Vagina (tissue), 2 donors: Measurements from ENCODE around the gene KIAA1755. TPM values are rescaled to one million over a fixed set of nuclear protein-coding genes. Genes with fewer than 3 reads are reported as not detected.

Experiments
- DNase-seq, 2 donors: peaks; one replicate each; pipeline ENCODE4 v3.0.0-alpha.2; 2017; ENCODE audit errors: extremely low spot score in 2 of 2
- H3K27ac ChIP-seq: fragments of 200-600 bp; sonication (generic); one replicate; pipeline ENCODE4 v1.5.1; 2019
- H3K27me3 ChIP-seq: fragments of 200-600 bp; sonication (generic); one replicate; pipeline ENCODE4 v1.5.1; 2019
- H3K36me3 ChIP-seq, 2 donors: fragments of 200-600 bp; sonication (generic); one replicate each; pipeline ENCODE4 v1.5.1; 2017 to 2019
- H3K4me1 ChIP-seq: fragments of 200-600 bp; sonication (generic); one replicate; pipeline ENCODE4 v1.5.1; 2019
- H3K4me3 ChIP-seq, 2 donors: fragments of 200-600 bp; sonication (generic); 1 replicate in 1 of 2; 2 replicates in 1 of 2; pipeline ENCODE4 v1.5.1; 2016 to 2019
- H3K9me3 ChIP-seq: fragments of 200-600 bp; sonication (generic); one replicate; pipeline ENCODE4 v1.5.1; 2019
- POLR2A ChIP-seq, 2 donors: fragments of 450-650 bp; IDR thresholded peaks; one replicate each; pipeline ENCODE4 v1.6.1; 2017; ENCODE audit warnings: antibody characterized with exemption in 2 of 2, mild to moderate bottlenecking in 2 of 2, moderate library complexity in 2 of 2
- POLR2AphosphoS5 ChIP-seq, 2 donors: sonication (generic); formaldehyde crosslinking; IDR thresholded peaks; one replicate each; pipeline ENCODE4 v1.9.0; 2017; ENCODE audit warnings: antibody characterized with exemption in 2 of 2, mild to moderate bottlenecking in 2 of 2, low read depth in 1 of 2; ENCODE audit not compliant: insufficient read depth in 1 of 2
- intact Hi-C: fragments of 100-400 bp; cut with DNase I; formaldehyde crosslinking; loops from one replicate; pipeline ENCODE4 v1.15.1; 2023
- total RNA-seq: library from RNA; depleted of rRNA; stranded (reverse); fragments of >200 nt; gene quantifications from one replicate; pipeline ENCODE4 v1.2.3, GENCODE V29; 2016
- TF ChIP-seq, protein P1 (sequence below), 3 experiments: fragments of 450-650 bp in 2 of 3; fragments of 200-600 bp in 1 of 3; sonication (generic) in 1 of 3; IDR thresholded peaks; one replicate each; pipeline ENCODE4 v1.5.1; 2017 to 2019; ENCODE audit warnings: antibody characterized with exemption in 3 of 3, mild to moderate bottlenecking in 2 of 3, moderate library complexity in 2 of 3

Gene KIAA1755, protein sequence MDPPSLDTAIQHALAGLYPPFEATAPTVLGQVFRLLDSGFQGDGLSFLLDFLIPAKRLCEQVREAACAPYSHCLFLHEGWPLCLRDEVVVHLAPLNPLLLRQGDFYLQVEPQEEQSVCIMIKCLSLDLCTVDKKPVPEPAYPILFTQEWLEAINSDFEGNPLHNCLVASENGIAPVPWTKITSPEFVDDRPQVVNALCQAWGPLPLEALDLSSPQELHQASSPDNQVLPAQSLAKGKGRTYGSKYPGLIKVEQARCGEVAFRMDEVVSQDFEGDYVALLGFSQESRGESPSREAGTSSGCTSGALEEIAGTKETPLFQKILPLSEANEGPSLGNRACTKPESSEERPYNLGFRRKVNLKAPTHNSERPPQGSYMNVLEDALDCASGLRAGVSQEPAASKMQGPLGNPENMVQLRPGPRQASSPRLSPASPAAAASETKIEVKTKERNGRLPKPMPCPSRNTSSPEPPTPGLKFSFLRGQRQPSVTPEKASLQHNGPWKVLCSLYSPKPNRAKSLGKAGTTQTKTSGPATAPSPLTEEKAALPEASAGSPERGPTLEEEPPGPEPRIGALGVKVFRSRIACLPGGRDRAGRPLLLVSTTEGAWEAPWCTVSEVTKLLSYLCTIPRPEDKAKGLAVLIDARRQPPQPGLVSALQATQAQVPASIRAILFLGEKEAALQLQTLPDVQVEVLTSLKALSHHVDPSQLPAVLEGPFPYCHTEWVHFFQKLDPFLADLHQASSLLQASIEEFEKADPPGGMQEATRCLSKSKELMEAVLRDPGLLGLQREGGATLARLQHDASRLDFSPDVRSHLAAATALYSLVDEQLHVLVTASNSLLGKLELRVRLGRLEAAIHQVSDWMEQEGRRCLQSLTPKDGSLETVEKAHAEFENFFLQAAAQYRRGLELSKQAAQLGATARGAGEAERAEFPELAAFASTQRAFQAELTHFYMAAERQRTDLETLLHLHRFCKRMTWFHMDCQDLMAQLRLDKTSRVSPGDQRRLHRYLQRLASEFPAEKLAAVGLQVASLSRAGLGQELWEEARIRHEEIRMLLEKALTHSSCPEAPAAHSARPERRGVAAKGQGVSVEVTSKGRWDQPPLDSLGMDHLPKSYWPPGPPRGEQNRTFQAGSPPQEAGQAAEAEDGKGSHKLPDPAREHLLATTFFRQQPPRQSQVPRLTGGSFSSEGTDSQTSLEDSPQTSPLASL
- total RNA-seq: 2.7 TPM

DNA sequence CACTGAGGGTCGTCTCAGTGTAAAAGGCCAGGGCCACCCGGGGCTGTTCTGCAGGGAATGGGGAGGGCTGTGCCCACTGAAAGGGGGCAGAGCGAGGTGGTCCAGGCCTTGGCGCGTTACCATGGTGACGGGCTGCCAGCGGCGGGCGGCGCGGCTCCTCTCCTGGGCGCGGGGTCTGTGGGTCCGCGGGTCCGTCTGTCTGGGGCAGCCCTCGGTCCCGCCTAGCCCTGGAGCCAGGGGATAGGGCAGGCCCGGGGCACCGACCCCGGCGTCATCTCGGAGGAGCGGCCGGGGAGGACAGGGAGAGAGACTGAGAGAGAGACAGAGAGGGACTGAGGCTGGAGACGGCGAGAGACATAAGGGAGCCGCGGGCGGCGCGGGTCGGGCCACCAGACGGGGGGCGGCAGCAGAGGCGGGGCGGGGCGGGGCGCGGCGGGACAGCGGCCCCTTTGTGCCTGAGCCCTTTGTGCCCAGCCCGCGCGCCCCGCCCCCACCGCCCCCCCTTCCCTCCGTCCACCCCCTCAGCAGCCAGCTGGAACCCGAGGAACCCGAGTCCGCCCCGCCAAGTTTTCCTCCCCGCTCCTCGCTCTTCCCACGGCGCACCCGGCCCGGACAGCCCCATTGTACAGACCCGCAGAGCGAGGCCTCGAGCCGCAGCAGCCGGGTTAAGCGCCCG lies at the start of gene KIAA1755:
Gene KIAA1755 (minus strand): TSS at position 358 of the 676 bp plus-strand sequence. CDS start 235 bp downstream, at position 123.
- TF ChIP-seq, protein P1, sequence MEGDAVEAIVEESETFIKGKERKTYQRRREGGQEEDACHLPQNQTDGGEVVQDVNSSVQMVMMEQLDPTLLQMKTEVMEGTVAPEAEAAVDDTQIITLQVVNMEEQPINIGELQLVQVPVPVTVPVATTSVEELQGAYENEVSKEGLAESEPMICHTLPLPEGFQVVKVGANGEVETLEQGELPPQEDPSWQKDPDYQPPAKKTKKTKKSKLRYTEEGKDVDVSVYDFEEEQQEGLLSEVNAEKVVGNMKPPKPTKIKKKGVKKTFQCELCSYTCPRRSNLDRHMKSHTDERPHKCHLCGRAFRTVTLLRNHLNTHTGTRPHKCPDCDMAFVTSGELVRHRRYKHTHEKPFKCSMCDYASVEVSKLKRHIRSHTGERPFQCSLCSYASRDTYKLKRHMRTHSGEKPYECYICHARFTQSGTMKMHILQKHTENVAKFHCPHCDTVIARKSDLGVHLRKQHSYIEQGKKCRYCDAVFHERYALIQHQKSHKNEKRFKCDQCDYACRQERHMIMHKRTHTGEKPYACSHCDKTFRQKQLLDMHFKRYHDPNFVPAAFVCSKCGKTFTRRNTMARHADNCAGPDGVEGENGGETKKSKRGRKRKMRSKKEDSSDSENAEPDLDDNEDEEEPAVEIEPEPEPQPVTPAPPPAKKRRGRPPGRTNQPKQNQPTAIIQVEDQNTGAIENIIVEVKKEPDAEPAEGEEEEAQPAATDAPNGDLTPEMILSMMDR (IDR thresholded peaks at IDR 0.05): no peak
- TF ChIP-seq POLR2A (IDR thresholded peaks at IDR 0.05): no peak
- TF ChIP-seq POLR2AphosphoS5 (IDR thresholded peaks at IDR 0.05; ENCODE audit: insufficient read depth in 1 of 2, low read depth in 1 of 2): peak in 1 of 2 donors; percentile 31
- no peaks in the 10 kb centered on the region for H3K4me1 ChIP-seq
- H3K36me3 ChIP-seq: no peaks in the 10 kb centered on the region
- peak within 1 kb of the TSS; percentile 93 for H3K27ac ChIP-seq
- intact Hi-C loops: no loop called here
- H3K27me3 ChIP-seq: no peaks in the 10 kb centered on the region
- peak within 1 kb of the TSS; percentile 47 to 53 for H3K4me3 ChIP-seq
- H3K9me3 ChIP-seq: no peaks in the 10 kb centered on the region
- DNase-seq: no peak

DNA sequence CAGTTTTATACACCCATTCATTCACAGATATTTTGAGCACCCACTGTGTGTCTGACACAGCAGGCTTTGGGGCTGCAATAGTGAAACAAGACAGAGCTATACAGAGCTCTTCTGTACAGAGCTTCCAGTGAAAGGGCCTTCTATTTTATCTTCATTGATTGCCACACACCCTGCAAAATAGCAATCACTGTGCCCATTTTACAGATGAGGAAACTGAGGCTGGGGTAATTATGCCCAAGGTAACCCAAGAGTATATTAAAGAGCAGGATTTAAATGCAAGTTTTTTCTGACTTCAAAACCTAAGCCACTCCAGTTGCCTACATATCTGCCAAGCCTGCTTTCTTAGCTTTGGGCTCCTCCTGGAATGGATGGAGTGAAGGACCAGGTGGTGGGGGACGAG lies 47.9 kb upstream of the KIAA1755 start:
- Histone ChIP-seq H3K4me3 (no peak overlapping the region), H3K4me1 (no peaks in the 10 kb centered on the region), H3K27ac (no peak overlapping the region), H3K27me3 (no peaks in the 10 kb centered on the region), H3K36me3 (no peaks in the 10 kb centered on the region), H3K9me3 (no peaks in the 10 kb centered on the region)
- intact Hi-C loops: no loop called here
- no peak for DNase-seq
- TF ChIP-seq POLR2A (IDR thresholded peaks at IDR 0.05) (no peak), POLR2AphosphoS5 (IDR thresholded peaks at IDR 0.05; ENCODE audit: insufficient read depth in 1 of 2, low read depth in 1 of 2) (no peak)
- TF ChIP-seq, protein P1 (IDR thresholded peaks at IDR 0.05): no peak

DNA sequence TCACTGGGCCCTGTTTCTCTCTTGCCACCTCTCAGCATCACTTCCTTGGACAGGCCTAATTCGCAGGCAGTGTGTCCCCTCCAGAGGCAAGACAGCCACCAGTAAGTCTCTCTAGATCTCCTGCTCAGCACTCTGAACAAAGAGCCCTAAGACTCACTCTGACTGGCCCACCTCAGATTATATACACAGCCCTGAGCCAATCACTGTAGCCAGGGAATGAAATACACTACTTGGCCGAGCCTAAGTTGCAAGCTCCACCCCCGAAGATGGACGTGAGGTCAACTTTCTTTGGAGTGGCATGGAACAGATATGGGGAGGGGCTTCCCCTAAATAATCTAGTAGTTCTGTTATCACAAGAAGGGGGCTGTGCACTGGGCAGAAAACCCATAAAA lies 47.5 kb upstream of the KIAA1755 start:
- Histone ChIP-seq H3K27ac (no peak overlapping the region), H3K9me3 (no peaks in the 10 kb centered on the region), H3K27me3 (no peaks in the 10 kb centered on the region), H3K4me1 (no peaks in the 10 kb centered on the region), H3K36me3 (no peaks in the 10 kb centered on the region), H3K4me3 (no peak overlapping the region)
- TF ChIP-seq, protein P1 (IDR thresholded peaks at IDR 0.05): no peak
- TF ChIP-seq POLR2A (IDR thresholded peaks at IDR 0.05) (no peak), POLR2AphosphoS5 (IDR thresholded peaks at IDR 0.05; ENCODE audit: insufficient read depth in 1 of 2, low read depth in 1 of 2) (no peak)
- intact Hi-C loops: no loop called here
- DNase-seq: no peak

DNA sequence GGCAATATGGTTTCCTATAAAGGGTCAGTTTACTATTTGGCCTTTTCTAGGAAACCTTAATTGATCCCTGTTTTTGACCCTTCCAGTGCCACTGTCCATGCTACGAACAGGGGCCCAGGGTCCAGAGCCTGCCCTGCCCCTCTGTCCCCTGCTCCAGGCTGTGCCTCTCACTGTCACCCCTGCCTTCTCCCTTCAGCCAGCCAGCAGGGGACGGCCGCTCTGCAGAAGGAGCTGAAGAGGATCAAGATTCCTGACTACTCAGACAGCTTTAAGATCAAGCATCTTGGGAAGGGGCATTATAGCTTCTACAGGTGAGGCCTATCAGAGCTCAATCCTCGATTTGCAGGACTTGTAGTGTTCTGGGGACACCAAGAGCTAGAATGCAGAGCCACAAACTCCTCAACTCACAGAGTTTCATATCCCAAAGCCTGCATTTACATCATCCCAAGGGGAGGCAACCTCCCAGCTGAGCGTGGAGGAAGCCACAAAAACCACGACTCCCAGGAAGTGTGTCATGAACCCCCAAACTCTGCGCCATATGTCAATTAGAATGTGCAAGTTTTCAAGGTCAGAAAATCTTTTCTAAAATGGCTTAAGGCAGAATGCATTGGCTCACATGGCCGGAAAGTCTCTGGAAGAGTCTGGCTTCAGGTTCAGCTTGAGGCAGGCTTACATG lies 47.0 kb upstream of the KIAA1755 start:
- H3K4me1 ChIP-seq: no peaks in the 10 kb centered on the region
- no peak for DNase-seq
- no peaks in the 10 kb centered on the region for H3K36me3 ChIP-seq
- no peak overlapping the region for H3K4me3 ChIP-seq
- TF ChIP-seq POLR2AphosphoS5 (IDR thresholded peaks at IDR 0.05; ENCODE audit: insufficient read depth in 1 of 2, low read depth in 1 of 2): no peak
- TF ChIP-seq, protein P1 (IDR thresholded peaks at IDR 0.05): no peak
- TF ChIP-seq POLR2A (IDR thresholded peaks at IDR 0.05): no peak
- intact Hi-C loops: no loop called here
- H3K9me3 ChIP-seq: no peaks in the 10 kb centered on the region
- no peaks in the 10 kb centered on the region for H3K27me3 ChIP-seq
- H3K27ac ChIP-seq: no peak overlapping the region
